Neural progenitor cell (in vitro differentiated cells): ENCODE data around the gene CFHR1.

Source experiments
- CTCF ChIP-seq: fragments of 200-600 bp; sonication (generic); IDR thresholded peaks from 2 replicates; pipeline ENCODE4 v1.5.1; 2017; ENCODE audit warnings: antibody characterized with exemption, mild to moderate bottlenecking
- EZH2 ChIP-seq: fragments of 200-600 bp; sonication (generic); IDR thresholded peaks from 2 replicates; pipeline ENCODE4 v1.6.1; 2017; ENCODE audit warnings: antibody characterized with exemption, mild to moderate bottlenecking, moderate library complexity
- EZH2phosphoT487 ChIP-seq: fragments of 200-600 bp; sonication (generic); IDR thresholded peaks from 2 replicates; pipeline ENCODE4 v1.6.1; 2017; ENCODE audit warnings: antibody characterized with exemption

- TF ChIP-seq EZH2 (peak; percentile 51), CTCF (peak; percentile 17), EZH2phosphoT487 (peak; percentile 34)
These were observed 58.4 kb downstream of the CFHR1 start for GRCh38 chr1:196877964-196878363.
